ENCODE measurements around the gene ADAM19.

The ADAM19 gene

DNA sequence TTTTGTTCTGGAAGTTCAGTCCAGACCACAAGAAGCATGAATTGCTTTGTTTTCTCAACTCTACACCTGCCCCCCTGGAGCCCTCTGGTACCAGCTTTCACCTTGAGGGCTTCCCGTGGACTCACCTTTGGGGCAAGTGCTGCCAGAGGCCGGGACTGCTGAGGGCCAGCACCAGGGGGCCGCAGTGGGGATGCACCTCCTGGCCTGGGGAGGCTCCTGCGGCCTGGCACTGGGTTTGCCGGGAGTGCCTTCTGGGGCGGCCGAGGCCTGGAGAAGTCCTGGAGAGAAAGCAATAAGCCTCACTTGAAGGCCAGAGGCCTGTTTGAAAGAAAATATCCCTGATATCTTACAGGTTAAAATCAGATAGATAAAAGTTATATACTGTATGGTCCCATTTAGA lies 93.9 kb downstream of the ADAM19 start:
- DNase-seq = no peak

DNA sequence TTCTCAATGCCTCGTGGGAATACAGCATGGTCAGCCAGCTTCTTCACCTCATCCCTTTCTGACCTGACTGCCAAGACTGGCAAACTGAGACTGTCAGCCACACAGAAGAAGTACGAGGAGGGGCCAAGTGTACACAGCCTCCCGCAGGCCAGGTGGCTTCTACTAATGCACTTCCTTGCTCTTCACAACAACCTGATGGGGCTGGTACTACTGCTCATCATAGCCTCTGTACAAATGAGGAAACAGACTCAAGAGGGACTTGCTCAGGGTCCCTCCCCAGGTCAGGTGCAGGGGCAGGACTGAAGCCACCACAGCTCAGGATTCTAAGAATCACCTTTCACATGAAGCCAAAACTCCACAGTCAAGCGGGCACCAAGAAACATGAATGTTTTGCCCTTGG lies 94.3 kb downstream of the ADAM19 start:
- no peak for DNase-seq

DNA sequence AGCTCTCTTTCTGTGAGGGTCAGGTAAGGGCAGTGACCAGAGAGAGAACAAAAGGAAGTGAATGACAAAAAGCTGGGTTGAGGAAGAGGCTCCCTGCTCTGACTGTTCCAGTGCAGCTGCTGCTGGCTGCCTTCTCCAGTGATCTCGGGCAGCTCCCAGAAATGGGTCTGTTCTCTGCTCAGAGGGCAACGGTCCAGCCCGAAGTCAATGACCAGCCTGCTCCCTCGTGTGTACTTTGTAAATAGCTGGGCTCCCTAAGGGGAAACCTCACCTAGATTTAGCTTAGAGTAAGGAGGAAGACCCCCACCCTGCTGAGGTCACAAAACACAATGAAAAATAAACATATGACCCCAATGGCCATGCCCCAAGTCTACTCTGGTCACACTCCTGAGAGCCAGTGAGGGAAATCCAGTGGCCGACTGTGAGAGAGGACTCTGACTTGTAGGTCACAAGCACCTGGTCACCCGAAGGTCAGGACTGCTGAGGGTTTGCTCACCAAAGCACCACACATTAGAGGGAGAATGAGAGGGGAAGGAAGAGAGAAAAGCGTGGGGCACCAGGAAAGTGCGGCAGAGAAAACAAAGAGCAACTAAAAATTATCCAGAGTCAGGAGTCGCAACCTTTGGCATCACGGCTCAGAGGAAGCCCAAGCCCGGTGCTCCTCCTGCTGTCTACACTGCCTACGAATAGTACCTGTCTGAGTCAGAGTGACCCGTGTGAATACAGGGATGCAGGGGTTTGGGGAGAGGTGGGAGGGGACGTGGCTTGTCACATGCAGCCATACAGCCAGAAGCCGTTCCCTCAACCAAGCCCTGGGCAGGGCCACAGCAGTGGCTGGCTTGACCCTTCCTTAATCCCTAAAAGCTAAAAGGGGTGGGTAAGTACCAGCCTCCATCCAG lies 95.7 kb downstream of the ADAM19 start:
- DNase-seq = no peak

DNA sequence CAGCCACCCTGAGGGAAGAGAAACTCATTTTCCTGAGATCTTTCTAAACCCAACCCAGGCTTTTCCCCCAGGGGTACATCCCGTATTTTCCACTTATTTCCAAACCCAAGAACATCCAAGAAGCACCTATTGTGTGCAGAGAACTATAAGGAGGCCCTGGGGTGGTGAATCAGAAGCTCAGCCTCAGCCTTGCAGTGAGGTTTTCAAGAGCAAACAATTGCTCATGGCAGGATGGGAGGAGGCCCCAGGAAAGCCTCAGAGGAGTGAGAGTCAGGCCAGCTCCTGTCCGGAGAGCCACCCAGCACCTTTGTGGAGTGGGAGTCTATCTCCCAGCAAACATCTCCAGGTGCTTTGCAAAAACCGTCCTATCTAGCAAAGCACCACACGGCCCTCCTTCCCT lies 96.4 kb downstream of the ADAM19 start:
- DNase-seq = no peak

DNA sequence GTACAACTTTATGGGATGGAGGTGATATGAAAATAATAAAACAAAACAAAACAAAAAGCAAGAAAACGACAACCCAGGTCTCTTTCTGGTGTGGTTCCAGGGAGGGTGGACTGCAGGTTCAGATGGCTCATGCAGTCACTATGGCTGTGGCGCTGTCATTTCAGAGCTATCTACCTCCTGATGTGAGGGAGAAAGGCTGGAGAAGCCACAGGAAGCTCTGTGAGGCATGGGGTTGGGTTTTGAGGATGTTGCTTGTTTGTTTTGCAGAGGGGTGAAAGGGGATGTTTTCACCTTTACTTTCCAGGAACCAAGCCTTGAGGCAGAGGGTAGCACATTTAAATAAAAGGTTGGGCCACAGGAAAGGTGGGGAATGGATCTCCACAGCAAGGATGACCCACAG lies 96.8 kb downstream of the ADAM19 start:
- no peak for DNase-seq

DNA sequence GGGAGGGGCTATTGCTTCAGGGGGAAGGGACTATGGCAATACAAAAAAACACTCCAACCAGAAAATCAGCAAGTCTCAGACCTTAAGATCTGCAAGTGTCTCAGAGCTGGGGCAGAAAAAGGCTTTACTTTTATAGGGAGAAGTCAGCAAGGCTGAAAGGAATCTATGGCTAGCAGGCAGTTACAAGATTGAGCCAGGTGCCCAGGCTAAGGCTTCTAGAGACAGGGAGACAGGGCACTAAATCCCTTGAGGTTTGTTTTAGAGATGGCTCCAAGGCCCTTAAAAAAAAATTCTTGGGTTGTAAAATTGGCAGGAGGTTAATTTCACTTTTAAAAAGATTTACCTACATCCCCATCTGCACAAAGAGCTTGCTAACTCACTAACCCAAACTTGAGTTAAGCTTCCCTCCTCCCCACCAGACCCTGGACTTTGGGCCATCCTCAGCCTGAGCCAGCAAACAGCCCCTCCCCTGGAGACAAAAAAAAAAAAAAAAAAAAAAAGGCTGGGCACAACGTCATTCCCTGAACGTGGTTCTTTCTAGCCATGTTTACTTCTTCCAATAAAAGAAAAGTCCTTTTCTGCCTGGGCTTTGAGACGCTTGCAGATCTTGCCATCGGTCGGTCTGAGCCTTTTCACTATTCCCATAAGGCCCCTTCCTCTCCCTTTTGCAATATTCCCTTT lies 97.6 kb downstream of the ADAM19 start:
- no peak for DNase-seq

DNA sequence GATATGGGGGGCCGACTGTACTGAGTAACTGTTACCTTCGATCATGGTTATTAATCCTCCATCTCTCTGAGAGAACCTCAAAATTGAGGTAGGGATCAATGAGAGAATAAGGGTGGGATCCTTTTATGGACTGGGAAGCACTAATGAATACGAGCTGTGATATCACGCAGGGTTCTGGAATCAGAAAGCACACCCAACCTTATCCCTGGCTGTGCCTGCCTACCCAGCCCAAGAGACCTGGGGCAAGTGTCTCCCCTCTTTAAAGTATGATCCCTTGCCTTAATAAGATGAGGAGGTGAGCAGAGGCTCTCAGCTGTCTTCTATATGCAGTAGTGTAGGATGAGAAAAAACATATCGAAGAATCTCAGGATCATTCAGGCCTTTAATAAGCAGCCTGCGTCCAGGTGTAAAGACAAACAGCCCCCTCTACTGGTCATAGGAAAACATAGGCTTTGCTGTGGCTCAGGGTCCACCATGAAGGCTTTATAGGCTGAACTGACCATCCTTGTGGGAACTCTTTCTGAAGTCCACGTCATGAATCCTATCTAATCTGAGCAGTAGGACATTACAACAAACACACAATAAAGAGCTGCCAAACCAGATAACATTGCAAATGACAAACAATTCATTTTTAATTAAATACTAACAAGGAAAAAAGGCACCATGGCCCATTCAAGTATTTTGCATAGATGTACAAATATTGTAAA lies 98.7 kb downstream of the ADAM19 start:
- peak; percentile 34 for DNase-seq

DNA sequence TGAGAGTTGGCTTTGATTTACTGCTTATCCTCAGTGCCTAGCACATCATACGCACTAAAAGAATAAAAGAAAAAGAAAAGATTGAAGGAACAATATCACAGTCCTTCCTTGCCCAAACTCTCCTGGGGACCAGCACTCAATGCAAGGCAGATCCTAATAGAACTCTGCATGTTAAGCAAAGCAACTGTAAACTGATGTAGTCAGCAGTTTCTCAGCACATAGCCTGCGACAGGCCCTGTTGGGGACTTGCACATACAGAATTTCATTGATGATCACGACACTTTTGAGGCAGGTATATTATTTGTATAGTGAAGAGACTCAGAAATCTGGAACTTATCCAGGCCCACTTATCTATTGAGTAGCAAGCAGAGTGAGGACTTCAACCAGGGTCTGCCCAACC lies 100.1 kb downstream of the ADAM19 start:
- DNase-seq = no peak

DNA sequence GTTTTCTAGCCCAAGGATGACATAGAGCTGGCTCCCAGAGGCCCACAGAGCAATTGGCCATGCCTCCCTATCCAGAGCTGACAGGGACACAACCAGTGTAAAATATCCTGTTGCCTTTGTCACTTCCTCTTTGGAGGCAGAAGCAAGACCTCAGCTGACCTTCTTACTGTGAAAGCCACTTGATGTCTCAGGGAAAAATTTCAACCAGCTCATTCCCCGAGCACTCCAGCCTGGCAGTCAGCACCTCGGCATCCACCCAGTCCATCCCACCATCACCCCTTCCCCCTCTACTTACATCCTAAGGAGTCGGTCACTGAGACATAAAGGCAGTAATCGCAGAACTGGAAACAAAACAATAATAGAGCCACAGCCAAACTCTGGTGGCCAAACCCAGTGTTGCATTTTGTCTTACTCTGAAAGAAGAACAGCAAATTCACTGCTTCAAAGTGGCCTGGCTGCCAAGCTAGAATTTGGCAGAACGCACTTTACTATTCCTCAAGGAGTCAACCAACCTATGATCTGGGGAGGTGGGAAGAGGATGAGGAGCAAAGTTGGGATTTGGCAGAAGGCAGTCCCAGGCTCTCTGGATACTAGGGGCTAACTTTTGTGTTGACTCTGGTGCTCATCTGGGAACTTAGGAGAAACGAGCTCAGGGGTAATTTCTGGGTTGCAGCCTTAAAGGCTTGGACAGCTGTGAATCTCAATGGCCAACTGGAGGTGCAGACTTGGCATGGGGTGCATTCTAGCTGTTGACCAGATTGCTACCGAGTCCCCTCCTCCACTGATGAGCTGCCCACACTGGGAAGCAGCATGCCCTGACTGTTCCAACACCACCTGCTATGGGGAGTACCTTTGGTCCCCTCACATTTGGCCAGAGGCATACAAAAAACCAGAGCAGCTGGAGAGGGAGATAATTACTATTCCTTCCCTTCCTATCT lies 101.9 kb downstream of the ADAM19 start:
- DNase-seq = no peak

DNA sequence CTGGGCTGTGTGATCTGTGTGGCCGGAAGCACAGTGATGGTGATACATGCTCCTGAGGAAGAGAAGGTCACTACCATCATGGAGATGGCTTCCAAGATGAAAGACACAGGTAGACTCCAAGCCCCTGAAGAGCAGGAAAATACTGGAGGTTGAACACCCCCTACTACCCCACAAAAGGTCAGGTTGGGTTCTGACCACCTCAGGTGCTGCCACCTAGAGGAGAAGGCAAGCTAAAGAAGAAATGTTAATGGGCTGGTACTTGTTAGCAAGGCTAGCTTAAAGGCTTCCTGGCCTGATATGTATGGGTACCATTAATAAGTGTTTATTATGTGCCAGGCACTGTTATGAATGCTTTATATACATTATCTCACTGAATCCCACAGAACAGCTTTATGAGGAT lies 103.9 kb downstream of the ADAM19 start:
- DNase-seq = peak; percentile 38

DNA sequence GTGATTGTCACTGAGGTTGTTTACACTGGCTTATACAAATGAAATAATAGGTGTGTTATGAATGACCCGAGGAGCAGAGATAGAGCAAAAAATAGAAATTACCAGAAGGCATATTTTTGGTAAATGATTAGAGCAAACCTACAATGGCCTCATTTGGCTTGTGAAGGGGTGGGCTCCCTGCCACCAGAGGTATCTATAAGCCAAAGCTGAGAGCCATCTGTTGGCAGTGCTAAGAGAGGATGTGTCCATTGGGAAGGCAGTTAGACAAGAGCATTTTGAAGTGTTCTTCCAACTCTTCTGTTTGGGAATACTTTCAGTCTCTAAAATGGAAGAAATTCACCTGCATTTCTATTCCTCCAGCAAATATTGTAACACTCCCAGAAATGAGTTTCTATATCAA lies 104.9 kb downstream of the ADAM19 start:
- no peak for DNase-seq

DNA sequence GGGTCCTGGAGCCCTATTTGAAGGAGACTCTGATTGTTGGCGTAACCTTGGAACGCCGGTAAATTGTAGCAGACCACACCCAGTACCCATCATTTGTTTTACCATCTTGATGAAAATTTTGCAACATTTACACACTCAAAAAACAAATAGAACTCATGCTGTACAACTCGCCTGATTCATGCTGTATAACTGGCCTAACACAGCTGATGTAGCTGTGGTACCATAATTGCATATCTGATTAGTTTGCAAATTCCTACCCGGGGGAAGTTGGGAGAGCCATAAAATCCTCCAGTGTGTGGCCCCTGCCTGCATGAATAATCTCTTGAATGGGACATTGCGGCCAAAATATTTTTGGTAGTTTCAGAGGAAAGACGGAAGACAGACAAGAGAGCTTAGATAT lies 105.9 kb downstream of the ADAM19 start:
- no peak for DNase-seq

DNA sequence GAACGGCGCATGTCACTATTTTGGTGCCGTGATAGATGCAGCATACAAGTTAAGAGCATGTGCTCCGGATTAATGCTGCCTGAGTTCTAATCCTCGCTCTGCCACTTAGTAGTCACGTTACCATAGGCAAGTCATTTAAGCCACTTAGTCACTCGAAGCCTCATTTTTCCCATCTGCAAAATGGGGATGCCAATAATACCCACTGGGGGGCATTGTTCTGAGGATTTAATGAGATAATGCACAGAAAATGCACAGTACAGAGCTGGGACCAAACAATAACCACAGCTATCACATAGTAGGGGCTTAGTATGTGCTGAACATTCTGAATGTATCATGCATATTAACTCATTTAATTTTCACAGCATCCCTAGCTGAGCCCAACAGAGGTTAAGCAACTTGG lies 106.5 kb downstream of the ADAM19 start:
- no peak for DNase-seq

DNA sequence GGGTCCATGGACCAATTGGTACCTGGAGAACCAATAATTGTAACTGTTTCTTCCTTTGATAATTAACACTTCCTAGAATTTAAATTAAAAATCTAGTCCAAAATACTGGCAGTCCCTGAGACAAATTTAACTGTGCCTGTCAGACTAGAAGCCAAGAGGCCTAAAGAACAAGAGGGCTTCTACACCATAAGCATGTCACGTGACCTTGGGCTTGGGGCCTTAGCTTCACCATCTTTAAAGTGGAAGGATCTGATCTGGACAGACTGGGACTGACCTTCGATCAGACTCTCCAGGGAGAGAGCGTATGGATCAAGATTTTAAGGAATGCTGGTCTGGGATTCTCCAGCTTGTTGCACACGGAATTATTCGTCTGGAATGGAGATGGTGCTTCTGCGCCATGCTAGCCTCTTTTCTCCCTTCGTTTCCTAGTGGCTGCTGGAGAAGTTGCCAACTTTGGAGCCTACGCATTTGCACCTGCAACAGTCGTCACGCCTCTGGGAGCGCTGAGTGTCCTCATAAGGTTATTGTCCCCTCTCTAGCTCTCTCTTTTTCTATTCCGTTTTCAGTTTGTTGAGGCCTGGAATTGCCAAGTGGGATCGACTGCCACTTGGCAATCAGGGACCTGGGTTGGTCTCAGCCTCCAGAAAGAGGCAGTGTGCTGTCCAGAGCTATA lies 107.1 kb downstream of the ADAM19 start:
- no peak for DNase-seq

DNA sequence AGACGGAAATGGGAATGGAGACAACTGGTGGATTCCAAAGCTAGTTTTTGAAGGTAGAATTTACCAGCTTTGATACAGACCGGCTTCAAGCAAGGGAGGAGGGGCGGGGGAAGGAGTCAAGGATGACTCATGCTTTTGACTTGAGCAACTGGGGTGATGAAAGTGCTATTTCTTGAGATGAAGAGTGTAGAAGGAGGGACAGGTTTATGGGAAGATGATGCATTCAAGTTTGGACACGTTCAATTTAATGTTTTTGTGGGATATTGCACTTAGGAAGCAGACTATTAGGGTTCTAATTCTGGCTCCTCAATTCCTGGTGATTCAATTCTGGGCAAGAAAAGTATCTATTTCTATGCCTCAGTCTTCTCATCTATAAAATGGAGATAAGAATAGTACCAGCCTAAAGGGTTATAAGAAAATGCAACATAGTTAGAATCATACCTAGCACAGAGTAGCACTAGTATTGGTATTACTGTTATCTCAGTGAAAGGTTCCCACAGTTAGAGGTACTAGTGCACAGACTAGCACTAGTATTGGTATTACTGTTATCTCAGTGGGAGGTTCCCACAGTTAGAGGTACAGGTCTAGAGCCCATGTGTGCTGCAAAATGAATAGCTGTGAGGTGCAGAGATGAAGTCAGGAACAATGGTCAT lies 110.9 kb downstream of the ADAM19 start:
- peak; percentile 79 for DNase-seq

DNA sequence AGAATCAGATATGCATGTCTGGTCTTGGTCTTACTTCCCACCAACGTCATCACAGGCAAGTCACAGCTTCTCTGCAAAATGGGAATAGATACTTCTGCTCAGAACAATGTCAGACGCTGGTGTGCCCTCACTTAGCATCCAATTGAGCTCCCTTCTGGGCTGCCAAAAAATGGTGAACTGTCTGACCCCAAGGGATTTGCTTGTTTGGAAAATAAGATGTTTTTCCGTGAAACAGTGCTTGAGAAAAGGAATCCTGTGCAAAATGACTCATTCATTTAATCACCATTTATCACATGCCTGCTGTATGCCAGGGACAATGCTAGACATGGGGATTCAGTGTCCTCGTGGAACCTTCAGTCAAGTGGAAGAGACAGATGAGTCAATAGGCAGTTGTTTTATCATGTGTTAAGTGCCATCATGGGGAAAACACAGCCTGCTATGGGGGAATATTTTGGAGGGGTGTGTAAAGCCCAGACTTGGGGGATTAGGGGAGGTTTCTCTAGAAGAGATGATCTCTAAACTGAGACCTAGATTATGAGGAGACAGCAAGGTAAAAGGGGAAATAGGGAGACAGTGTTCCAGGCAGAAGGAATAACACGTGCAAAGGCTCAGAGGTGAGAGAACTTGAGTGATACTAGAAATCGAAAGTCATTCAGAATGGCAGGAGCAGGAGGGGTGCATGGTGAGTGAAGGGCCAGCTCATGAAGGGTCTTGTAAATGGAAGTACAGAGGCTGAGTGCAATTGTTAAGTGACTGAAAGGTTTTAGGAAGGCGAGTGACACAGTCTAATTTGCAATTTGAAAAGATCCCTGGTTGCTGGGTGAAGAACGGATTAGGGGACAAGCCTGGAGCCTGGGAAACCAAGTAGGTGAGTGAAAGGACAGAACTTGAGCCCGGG lies 111.7 kb downstream of the ADAM19 start:
- DNase-seq = no peak

DNA sequence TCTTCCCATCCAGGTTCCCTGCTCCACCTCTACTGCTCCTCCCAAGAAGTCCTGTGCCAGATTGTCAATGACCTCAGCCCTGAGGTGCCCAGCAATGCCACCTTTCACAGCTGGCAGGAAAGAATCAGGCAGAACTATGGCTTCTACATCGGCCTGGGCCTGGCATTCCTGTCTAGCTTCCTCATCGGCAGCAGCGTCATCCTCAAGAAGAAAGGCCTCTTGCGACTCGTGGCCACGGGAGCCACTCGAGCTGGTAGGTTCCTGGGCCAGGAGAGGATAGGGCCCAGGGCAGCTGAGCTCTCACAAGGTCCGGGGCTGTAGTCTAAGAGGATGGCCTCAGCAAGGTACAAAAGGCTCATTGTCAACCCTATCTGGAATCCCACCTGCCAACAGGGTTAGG lies 112.5 kb downstream of the ADAM19 start:
- no peak for DNase-seq

DNA sequence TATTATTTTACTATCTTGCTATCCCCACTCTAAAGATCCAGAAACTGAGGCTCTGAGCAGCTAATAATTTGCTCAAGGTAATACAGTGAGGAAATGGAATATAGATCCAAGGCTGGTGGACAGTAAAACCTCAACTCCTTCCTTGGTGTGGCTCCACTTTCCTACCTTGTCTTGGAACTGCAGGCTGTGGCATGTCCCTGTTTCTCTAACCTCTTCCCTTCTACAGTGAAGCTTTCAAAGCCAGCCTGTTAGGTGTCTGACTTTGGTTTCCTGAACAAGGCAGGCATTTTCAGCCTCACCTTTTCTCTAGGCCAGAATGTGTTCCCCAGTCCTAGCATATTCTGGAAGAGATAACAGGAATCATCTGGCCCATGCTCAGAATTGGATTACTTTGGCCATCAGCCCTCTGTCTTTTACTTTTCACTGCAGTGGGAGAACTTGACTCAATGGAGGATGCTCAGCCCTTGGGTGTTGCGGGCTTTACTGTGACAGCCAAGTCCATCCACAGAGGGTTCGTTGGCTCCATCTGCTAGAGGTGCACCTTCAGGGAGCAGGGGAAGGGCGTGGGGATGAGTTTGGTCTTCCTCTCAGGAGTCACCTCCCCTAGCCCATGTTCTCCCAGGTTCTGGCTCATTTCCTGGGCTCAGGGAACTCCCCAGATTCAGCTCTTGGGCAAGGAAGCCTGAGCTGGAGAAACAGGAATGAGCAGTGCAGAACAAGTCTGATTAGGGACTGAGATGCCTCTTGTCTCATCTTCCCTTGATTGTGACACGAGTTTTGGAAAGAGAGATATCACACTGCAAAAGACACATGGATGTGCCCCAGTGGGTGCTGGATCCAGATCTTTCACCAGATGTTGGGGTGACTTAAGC lies 114.4 kb downstream of the ADAM19 start:
- DNase-seq = no peak
